ENCODE results near the gene MAD2L1BP.

MAD2L1BP gene

DNA sequence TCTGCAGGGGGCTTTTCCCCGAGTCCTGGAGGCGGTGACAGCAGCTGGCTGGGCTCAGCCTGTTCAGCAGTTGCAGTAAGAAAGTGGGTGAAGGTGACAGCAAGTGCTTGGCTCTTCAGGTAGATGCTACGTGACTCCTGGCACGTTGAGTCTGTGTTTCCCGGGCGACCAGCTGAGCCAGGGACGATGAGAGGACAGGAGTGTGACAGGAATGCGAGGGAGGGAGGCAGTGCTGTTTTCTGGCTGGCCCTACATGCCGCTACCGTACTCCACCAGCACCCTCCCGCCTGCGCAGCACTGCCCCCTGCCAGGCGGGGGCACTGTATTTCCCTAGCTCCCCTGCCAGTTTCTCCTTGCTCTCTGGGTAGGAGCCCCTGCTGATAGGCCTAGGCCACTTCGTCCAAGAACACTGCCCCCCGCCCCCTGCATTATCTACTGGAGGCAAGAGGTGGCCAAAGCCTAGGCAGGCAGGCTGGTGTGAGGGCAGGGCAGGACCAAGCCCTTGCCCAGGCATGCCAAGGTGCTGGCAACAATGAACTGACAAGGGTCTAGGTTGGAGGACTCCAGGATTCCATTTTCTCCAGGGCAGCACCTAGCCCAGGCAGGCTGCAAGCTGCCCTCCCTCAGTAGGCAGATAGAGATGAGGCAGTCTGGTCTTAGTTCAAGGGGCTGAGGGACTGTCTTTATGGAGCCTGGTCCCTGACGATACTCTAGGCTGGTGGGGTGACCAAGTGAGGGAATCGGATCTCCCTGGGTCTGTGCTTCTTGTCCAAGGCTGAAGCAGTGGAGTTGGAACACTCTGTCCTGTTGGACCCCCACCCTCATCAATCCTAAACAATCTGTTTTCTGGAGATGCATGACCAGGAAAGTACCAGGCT lies 32.8 kb downstream of the MAD2L1BP start:
- peak overlapping the region; percentile 4 for H3K27ac ChIP-seq
- H3K9me3 ChIP-seq (ENCODE audit: severe bottlenecking), result no peaks in the 10 kb centered on the region
- TF ChIP-seq, protein P1, sequence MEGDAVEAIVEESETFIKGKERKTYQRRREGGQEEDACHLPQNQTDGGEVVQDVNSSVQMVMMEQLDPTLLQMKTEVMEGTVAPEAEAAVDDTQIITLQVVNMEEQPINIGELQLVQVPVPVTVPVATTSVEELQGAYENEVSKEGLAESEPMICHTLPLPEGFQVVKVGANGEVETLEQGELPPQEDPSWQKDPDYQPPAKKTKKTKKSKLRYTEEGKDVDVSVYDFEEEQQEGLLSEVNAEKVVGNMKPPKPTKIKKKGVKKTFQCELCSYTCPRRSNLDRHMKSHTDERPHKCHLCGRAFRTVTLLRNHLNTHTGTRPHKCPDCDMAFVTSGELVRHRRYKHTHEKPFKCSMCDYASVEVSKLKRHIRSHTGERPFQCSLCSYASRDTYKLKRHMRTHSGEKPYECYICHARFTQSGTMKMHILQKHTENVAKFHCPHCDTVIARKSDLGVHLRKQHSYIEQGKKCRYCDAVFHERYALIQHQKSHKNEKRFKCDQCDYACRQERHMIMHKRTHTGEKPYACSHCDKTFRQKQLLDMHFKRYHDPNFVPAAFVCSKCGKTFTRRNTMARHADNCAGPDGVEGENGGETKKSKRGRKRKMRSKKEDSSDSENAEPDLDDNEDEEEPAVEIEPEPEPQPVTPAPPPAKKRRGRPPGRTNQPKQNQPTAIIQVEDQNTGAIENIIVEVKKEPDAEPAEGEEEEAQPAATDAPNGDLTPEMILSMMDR (IDR thresholded peaks at IDR 0.05; ENCODE audit: low read depth, low read length), result peak; percentile 95
- peak; percentile 87 for DNase-seq
- H3K4me3 ChIP-seq (ENCODE audit: low read depth, low read length), result peak overlapping the region; percentile 41
- H3K27me3 ChIP-seq (ENCODE audit: insufficient read depth, low read depth, severe bottlenecking), result no peaks in the 10 kb centered on the region
- peaks cover 36% of the 10 kb centered on the region for H3K36me3 ChIP-seq

DNA sequence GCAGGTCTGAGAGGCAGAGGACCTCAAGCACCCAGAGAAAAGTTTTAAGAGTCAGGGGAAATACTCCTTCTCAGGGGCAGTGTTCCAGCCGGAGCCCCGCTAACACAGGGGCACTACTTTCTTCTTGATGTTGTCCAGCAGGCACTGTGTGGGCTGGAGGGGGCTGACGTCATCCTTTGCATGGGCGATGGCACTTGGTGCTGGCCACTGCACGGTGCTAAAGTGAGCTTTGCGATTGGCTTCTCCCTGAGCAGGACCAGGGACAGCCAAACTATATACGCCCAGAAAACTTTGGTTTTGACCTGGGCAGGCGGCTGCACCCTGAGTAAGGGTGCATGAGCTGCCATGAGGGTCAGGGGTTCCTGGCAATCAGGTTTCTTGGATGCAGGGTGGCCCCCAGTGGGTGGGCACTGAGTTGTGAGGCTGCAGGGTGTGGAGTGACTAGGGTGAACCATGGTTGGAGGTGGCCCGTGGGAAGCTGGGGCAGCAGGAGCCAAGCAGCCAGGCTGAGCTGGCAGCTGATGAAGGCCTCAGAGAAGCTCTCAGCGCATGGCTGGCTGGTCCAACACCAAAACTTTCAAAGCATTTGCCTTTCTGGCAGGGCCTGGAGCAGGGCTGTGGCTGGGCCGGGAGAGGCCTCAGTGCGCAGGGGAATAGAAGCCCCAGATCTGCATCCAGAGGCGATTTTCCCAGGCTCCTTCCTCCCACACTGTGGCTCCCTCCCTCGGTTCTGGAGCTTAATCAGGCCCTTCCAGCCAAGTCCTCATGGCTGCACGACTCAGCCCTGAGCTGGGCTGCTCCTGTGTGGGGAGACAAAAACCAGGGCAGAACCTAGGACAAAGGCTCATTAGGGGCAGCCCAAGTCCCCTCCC lies 33.6 kb downstream of the MAD2L1BP start:
- DNase-seq, result no peak
- Histone ChIP-seq H3K27me3 (ENCODE audit: insufficient read depth, low read depth, severe bottlenecking) (no peaks in the 10 kb centered on the region), H3K36me3 (peaks cover 45% of the 10 kb centered on the region), H3K9me3 (ENCODE audit: severe bottlenecking) (no peaks in the 10 kb centered on the region), H3K27ac (peak overlapping the region; percentile 4; the same call in 1 of the 2 replicates), H3K4me3 (ENCODE audit: low read depth, low read length) (no peak overlapping the region)
- TF ChIP-seq, protein P1 (IDR thresholded peaks at IDR 0.05; ENCODE audit: low read depth, low read length), result no peak

DNA sequence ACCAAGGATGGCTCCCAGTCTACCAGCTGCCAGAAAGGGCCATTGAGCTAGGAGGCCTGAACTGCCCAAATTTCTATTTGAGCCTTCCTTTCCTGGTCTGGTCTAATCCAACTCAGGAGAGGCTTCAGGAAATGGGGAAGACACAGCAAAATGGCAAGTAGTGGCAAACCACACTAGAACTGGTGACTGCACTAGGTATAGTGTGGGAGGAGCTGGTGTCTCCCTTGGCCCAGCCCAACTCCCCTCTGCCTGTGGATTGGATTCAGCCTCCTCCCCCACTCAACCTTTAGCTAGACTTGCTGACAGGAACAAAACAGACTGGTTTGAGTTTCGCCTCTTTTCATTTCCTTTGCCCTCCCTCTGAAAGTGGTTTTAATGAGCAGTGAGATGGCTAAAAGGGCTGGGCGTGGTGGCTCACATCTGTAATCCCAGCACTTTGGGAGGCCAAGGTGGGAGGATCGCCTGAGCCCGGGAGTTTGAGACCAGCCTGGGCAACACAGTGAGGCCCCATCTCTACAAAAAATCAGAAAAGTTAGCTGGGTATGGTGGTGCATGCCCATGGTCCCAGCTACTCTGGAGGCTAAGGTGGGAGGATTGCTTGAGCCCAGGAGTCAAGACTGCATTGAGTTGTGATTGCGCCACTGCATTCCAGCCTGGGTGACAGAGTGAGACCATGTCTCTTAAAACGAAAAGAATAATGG lies 34.4 kb downstream of the MAD2L1BP start:
- no peak for DNase-seq
- Histone ChIP-seq H3K4me3 (ENCODE audit: low read depth, low read length) (no peak overlapping the region), H3K27ac (no peak overlapping the region), H3K9me3 (ENCODE audit: severe bottlenecking) (no peaks in the 10 kb centered on the region), H3K36me3 (peaks cover 53% of the 10 kb centered on the region), H3K27me3 (ENCODE audit: insufficient read depth, low read depth, severe bottlenecking) (no peaks in the 10 kb centered on the region)
- TF ChIP-seq, protein P1 (IDR thresholded peaks at IDR 0.05; ENCODE audit: low read depth, low read length), result no peak

DNA sequence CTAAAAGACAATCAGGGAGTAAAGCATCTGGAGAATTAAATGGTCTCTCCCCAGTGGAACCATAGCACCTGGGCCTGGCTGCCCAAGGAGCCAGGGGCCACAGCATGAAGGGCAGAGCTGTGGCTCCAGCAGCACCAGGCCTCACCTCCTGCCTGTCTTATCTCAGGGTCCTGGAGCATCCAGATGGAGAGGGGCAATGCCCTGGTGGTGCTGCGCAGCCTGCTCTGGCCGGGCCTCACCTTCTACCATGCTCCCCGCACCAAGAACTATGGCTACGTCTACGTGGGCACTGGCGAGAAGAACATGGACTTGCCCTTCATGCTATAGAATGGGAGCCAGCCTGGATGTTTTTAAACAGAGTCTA lies 35.0 kb downstream of the MAD2L1BP start:
- Histone ChIP-seq H3K27me3 (ENCODE audit: insufficient read depth, low read depth, severe bottlenecking) (no peaks in the 10 kb centered on the region), H3K4me3 (ENCODE audit: low read depth, low read length) (no peak overlapping the region), H3K36me3 (peaks cover 58% of the 10 kb centered on the region), H3K9me3 (ENCODE audit: severe bottlenecking) (no peaks in the 10 kb centered on the region), H3K27ac (no peak overlapping the region)
- DNase-seq, result no peak
- TF ChIP-seq, protein P1 (IDR thresholded peaks at IDR 0.05; ENCODE audit: low read depth, low read length), result no peak

DNA sequence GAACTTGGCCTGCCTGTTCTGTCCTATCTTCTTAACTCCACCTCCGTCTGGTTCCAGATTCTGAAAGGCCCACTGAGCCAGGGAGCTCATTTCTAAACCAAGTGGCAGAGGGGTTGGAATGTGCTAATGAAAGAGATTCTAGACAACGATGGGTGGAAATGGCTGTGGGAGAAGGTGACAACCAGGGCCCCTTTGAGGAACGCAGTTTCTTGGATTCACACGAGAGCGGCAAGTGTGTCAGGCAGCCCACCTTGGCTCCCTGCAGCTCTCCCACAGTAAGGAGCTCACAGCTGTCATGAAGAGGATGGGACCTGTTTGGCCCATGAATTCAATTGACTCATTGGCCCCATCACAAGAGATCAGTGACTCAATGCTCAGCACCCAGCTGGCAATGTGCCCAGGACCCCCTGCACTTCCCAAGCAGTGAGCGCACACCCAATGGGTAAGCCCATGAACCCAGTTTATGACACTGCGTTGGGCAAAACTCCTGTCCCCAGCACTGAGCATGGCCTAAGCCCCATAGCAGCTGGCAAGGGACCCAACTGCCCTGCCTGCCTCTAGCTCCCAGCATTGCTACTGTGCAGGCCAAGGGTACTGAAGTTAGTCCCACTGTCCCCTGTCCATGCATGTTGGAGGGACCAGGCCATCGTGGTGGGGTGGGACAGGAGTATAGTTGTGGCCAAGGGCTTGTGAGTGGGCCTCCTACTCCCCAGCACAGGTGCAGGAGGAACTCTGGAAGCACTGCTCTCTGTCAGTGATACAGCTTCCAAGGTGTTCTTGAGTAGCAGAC lies 35.6 kb downstream of the MAD2L1BP start:
- no peaks in the 10 kb centered on the region for H3K9me3 ChIP-seq (ENCODE audit: severe bottlenecking)
- H3K27me3 ChIP-seq (ENCODE audit: insufficient read depth, low read depth, severe bottlenecking), result no peaks in the 10 kb centered on the region
- TF ChIP-seq, protein P1 (IDR thresholded peaks at IDR 0.05; ENCODE audit: low read depth, low read length), result no peak
- peaks cover 64% of the 10 kb centered on the region for H3K36me3 ChIP-seq
- H3K4me3 ChIP-seq (ENCODE audit: low read depth, low read length), result no peak overlapping the region
- DNase-seq, result no peak
- peak overlapping the region; percentile 33; the same call in 1 of the 2 replicates for H3K27ac ChIP-seq
